ENCODE results near the gene PPP1R1A. TPM values are rescaled to one million over a fixed set of nuclear protein-coding genes. Genes with fewer than 3 reads are reported as not detected.
A peak's percentile ranks its signal among the peaks of the same experiment; 100 is the strongest.

Gene PPP1R1A
- total and polyA plus RNA-seq, 2 donors (not counting 1 experiment from before 2014, with no cell fraction given), result not detected

DNA sequence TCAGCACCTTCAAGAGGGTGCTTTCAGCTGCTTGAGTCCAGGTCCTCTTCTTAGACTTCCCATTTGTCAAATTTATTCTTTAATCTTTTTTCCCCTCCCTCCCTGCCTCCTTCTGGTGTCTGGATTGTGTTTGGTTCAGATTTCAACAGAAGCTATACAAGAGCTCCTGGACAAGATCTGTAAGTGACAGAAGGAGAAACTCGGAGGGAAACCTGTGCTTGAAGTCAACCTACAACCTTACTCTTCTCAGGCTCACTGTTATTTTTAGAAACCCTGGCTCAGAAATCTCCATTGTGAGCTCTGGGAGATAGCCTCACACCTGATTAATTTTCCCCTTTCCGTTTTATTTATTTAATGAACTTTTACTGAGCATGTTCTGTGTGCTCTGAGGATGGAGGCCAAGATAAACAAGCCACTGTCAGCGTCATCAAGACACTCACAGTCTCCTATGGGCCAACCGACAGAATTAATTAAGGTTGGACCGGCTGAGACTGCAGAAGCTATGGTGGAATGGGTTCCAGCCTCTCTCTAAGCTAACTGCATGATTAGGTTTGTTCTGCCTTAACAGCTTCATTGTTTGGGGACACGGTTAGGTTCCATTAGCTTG is 25.6 kb downstream of the PPP1R1A start:
- 100% methylated on average over 3 of the region's 6 CpGs for WGBS (ENCODE audit: insufficient coverage)
- H3K4me1 Mint-ChIP-seq, result peaks cover 24% of the 10 kb centered on the region
- peaks cover 13 to 19% of the 10 kb centered on the region in 2 donors for H3K4me1 ChIP-seq (ENCODE audit: control insufficient read depth in 2 of 2, insufficient read depth in 2 of 2, low read length in 2 of 2)
- H3K9me3 ChIP-seq (ENCODE audit: control extremely low read depth in 1 of 3, control insufficient read depth in 2 of 3, insufficient read depth in 1 of 3, low read length in 2 of 3), result no peaks in the 10 kb centered on the region
- H3K4me3 Mint-ChIP-seq, result no peak overlapping the region
- no peaks in the 10 kb centered on the region for H4K20me1 ChIP-seq (ENCODE audit: control insufficient read depth, insufficient read depth, low read length, poor library complexity, severe bottlenecking)
- H3K4me3 ChIP-seq (ENCODE audit: control extremely low read depth in 1 of 5, extremely low read depth in 1 of 5, insufficient read depth in 1 of 5, low read depth in 2 of 5, low read length in 4 of 5), result no peak overlapping the region
- H3K27me3 ChIP-seq (replicated peaks in 1 of 4; ENCODE audit: control extremely low read depth in 1 of 4, control insufficient read depth in 3 of 4, insufficient read depth in 4 of 4, low read length in 3 of 4), result no peaks in the 10 kb centered on the region
- H3K36me3 ChIP-seq (replicated peaks in 1 of 2; ENCODE audit: control extremely low read depth in 1 of 2, control insufficient read depth in 1 of 2, extremely low read depth in 1 of 2, insufficient read depth in 2 of 2, low read length in 1 of 2), result no peaks in the 10 kb centered on the region
- no peak for DNase-seq
- TF ChIP-seq EZH2 (IDR thresholded peaks at IDR 0.05; ENCODE audit: borderline replicate concordance, insufficient read depth, low read depth, low read length, poor library complexity, severe bottlenecking), result no peak
- TF ChIP-seq, protein P1, sequence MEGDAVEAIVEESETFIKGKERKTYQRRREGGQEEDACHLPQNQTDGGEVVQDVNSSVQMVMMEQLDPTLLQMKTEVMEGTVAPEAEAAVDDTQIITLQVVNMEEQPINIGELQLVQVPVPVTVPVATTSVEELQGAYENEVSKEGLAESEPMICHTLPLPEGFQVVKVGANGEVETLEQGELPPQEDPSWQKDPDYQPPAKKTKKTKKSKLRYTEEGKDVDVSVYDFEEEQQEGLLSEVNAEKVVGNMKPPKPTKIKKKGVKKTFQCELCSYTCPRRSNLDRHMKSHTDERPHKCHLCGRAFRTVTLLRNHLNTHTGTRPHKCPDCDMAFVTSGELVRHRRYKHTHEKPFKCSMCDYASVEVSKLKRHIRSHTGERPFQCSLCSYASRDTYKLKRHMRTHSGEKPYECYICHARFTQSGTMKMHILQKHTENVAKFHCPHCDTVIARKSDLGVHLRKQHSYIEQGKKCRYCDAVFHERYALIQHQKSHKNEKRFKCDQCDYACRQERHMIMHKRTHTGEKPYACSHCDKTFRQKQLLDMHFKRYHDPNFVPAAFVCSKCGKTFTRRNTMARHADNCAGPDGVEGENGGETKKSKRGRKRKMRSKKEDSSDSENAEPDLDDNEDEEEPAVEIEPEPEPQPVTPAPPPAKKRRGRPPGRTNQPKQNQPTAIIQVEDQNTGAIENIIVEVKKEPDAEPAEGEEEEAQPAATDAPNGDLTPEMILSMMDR (IDR thresholded peaks at IDR 0.05), result no peak
- H3K79me2 ChIP-seq (ENCODE audit: control insufficient read depth, insufficient read depth, low read length), result no peaks in the 10 kb centered on the region
- intact Hi-C loops (cut with micrococcal nuclease), result no loop called here
- H3K27me3 Mint-ChIP-seq, result no peaks in the 10 kb centered on the region
- no peak overlapping the region for H3K27ac Mint-ChIP-seq
- ChIA-PET POLR2A (interaction anchor here (0.7 kb wide), 1 partner anchor 64 kb away, joined by 3 read pairs; no protein-coding TSS in a partner anchor), CTCF (interaction anchor here (0.9 kb wide), 1 partner anchor 39 kb away, joined by 3 read pairs; no protein-coding TSS in a partner anchor)
- H2AFZ ChIP-seq (ENCODE audit: insufficient read depth, low read depth, low read length, poor library complexity, severe bottlenecking), result no peak overlapping the region
- no peak for ATAC-seq (ENCODE audit: low read depth)
- H3K4me2 ChIP-seq (replicated peaks; ENCODE audit: low read depth, low read length, poor library complexity, severe bottlenecking), result no peak overlapping the region
- H3K9me3 Mint-ChIP-seq (ENCODE audit: insufficient read depth), result no peaks in the 10 kb centered on the region
- H3K27ac ChIP-seq (ENCODE audit: low read length in 2 of 2), result no peak overlapping the region
- H3K9ac ChIP-seq (ENCODE audit: low read length), result no peak overlapping the region

- intact Hi-C loops (cut with micrococcal nuclease), result no loop called here
- ChIA-PET CTCF (interaction anchor here (0.8 to 1.9 kb wide), 3 partner anchors 11 to 34 kb away, joined by 3 to 12 read pairs (median 3); partner anchors contain the start of gene PDE1B), POLR2A (no interaction called here)
- Histone ChIP-seq H3K79me2 (ENCODE audit: control insufficient read depth, insufficient read depth, low read length) (no peaks in the 10 kb centered on the region), H3K36me3 (replicated peaks in 1 of 2; ENCODE audit: control extremely low read depth in 1 of 2, control insufficient read depth in 1 of 2, extremely low read depth in 1 of 2, insufficient read depth in 2 of 2, low read length in 1 of 2) (no peaks in the 10 kb centered on the region), H3K27me3 (replicated peaks in 1 of 4; ENCODE audit: control extremely low read depth in 1 of 4, control insufficient read depth in 3 of 4, insufficient read depth in 4 of 4, low read length in 3 of 4) (no peaks in the 10 kb centered on the region), H2AFZ (ENCODE audit: insufficient read depth, low read depth, low read length, poor library complexity, severe bottlenecking) (peak overlapping the region; percentile 82), H4K20me1 (ENCODE audit: control insufficient read depth, insufficient read depth, low read length, poor library complexity, severe bottlenecking) (no peaks in the 10 kb centered on the region), H3K4me3 (ENCODE audit: control extremely low read depth in 1 of 5, extremely low read depth in 1 of 5, insufficient read depth in 1 of 5, low read depth in 2 of 5, low read length in 4 of 5) (peak overlapping the region in 4 of 5 experiments; percentile 56 to 75 (median 72)), H3K4me2 (replicated peaks; ENCODE audit: low read depth, low read length, poor library complexity, severe bottlenecking) (peak overlapping the region; percentile 73), H3K9ac (ENCODE audit: low read length) (peak overlapping the region; percentile 69), H3K27ac (ENCODE audit: low read length in 2 of 2) (no peak overlapping the region), H3K9me3 (ENCODE audit: control extremely low read depth in 1 of 3, control insufficient read depth in 2 of 3, insufficient read depth in 1 of 3, low read length in 2 of 3) (no peaks in the 10 kb centered on the region), H3K4me1 (ENCODE audit: control insufficient read depth in 2 of 2, insufficient read depth in 2 of 2, low read length in 2 of 2) (peaks cover 13 to 19% of the 10 kb centered on the region in 2 donors)
- ATAC-seq (ENCODE audit: low read depth), result no peak
- WGBS (ENCODE audit: insufficient coverage), result 29% methylated on average over 2 of the region's 3 CpGs
- Mint-ChIP-seq H3K9me3 (ENCODE audit: insufficient read depth) (no peaks in the 10 kb centered on the region), H3K4me1 (peaks cover 24% of the 10 kb centered on the region), H3K27me3 (no peaks in the 10 kb centered on the region), H3K4me3 (peak overlapping the region; percentile 94), H3K27ac (peak overlapping the region; percentile 41)
- DNase-seq, result peak; percentile 16
- no peak for TF ChIP-seq EZH2 (IDR thresholded peaks at IDR 0.05; ENCODE audit: borderline replicate concordance, insufficient read depth, low read depth, low read length, poor library complexity, severe bottlenecking)
- TF ChIP-seq, protein P1 (IDR thresholded peaks at IDR 0.05), result no peak
These were observed 27.3 kb downstream of the PPP1R1A start for GRCh38 chr12:54561164-54561563.

All from B cell (primary cell).